GM18951 (cell line): Measurements from ENCODE around the gene CHP2.
"Not testable (repeated sequence)": the region's sequence is repeated elsewhere in the genome, so short reads cannot be mapped to it uniquely, and the experiment has no call there.

Source experiments
- POLR2A ChIP-seq: IDR thresholded peaks from 4 replicates; pipeline ENCODE4 v1.6.1; 2011; ENCODE audit warnings: mild to moderate bottlenecking; ENCODE audit not compliant: insufficient read length, insufficient read depth; ENCODE audit errors: extremely low read depth
- in situ Hi-C: fragments of 300-500 bp; cut with MboI; formaldehyde crosslinking; loops from one replicate; pipeline ENCODE4 v1.12.0; 2022; ENCODE audit warnings: low sequenced_read_pairs, mixed read lengths, inconsistent platforms; ENCODE audit not compliant: unreplicated experiment

CHP2 gene

GRCh38 chr16:23728112-23728477 is 26.7 kb upstream of the CHP2 start:
- TF ChIP-seq POLR2A, result no peak
- in situ Hi-C loops, result no loop called here

GRCh38 chr16:23729503-23730424 is 25.1 kb upstream of the CHP2 start:
- in situ Hi-C loops, result no loop called here
- TF ChIP-seq POLR2A, result no peak

GRCh38 chr16:23734176-23734893 is 20.5 kb upstream of the CHP2 start:
- no peak for TF ChIP-seq POLR2A
- in situ Hi-C loops, result no loop called here

- in situ Hi-C loops, result not testable (repeated sequence)
Measured at GRCh38 chr16:23737423-23738028, 17.3 kb upstream of the CHP2 start.

- in situ Hi-C loops, result no loop called here
- TF ChIP-seq POLR2A, result no peak
Measured at GRCh38 chr16:23739516-23739915, 15.3 kb upstream of the CHP2 start.

- no peak for TF ChIP-seq POLR2A
- in situ Hi-C loops, result no loop called here
Measured at GRCh38 chr16:23741675-23742303, 13.0 kb upstream of the CHP2 start.

GRCh38 chr16:23742766-23743165 is 12.1 kb upstream of the CHP2 start:
- in situ Hi-C loops, result no loop called here
- TF ChIP-seq POLR2A, result no peak

GRCh38 chr16:23745263-23745662 is 9.6 kb upstream of the CHP2 start:
- in situ Hi-C loops, result no loop called here
- no peak for TF ChIP-seq POLR2A

GRCh38 chr16:23748630-23749029 is 6.2 kb upstream of the CHP2 start:
- in situ Hi-C loops, result no loop called here
- no peak for TF ChIP-seq POLR2A

- in situ Hi-C loops, result not testable (repeated sequence)
Measured at GRCh38 chr16:23751053-23751452, 3.8 kb upstream of the CHP2 start.

GRCh38 chr16:23753908-23754593 is 775 bp upstream of the CHP2 start:
- in situ Hi-C loops, result no loop called here
- no peak for TF ChIP-seq POLR2A

- in situ Hi-C loops, result no loop called here
- TF ChIP-seq POLR2A, result no peak
Measured at GRCh38 chr16:23755484-23755809, 621 bp downstream of the CHP2 start.

GRCh38 chr16:23757116-23757515 is 2.3 kb downstream of the CHP2 start:
- in situ Hi-C loops, result no loop called here
- TF ChIP-seq POLR2A, result no peak
